ENCODE measurements around the gene DCD.

DCD gene

DNA sequence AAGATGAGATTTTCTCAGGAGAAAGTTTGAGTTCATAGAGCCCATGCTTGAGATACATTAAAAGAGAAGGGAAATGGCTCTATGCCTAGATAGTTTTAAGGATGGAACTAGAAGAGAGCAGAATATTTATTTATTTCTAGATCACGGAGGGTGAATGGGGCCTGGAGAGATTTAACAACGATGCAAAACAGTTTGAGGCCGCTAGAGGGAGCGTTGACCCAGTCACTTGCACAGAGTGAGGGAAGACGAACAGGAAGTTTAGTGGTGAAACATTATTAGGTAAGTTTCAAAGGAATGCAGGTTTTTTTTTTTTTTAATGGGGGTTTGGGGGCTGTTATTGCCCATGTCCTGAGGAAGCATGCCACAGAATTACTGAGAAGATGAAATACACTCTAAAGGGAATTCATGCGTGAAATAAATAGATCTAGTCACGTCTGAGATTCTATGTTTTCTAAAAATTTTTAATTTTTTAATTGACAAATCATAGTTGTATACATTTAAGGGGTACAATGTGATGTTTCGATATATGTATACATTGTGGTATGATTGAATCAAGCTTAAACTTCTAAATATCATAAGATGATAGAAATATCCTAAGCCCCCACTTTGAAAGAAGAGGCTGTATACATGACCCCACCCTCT is 44.9 kb downstream of the DCD start:
- Histone ChIP-seq H3K4me3 (ENCODE audit: low read depth, low read length) (no peak overlapping the region), H3K4me1 (no peaks in the 10 kb centered on the region), H3K27me3 (peaks cover 3% of the 10 kb centered on the region), H3K9me3 (no peaks in the 10 kb centered on the region), H3K36me3 (no peaks in the 10 kb centered on the region)
- TF ChIP-seq, protein P1, sequence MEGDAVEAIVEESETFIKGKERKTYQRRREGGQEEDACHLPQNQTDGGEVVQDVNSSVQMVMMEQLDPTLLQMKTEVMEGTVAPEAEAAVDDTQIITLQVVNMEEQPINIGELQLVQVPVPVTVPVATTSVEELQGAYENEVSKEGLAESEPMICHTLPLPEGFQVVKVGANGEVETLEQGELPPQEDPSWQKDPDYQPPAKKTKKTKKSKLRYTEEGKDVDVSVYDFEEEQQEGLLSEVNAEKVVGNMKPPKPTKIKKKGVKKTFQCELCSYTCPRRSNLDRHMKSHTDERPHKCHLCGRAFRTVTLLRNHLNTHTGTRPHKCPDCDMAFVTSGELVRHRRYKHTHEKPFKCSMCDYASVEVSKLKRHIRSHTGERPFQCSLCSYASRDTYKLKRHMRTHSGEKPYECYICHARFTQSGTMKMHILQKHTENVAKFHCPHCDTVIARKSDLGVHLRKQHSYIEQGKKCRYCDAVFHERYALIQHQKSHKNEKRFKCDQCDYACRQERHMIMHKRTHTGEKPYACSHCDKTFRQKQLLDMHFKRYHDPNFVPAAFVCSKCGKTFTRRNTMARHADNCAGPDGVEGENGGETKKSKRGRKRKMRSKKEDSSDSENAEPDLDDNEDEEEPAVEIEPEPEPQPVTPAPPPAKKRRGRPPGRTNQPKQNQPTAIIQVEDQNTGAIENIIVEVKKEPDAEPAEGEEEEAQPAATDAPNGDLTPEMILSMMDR (IDR thresholded peaks at IDR 0.05; ENCODE audit: low read depth, low read length), result peak; percentile 91
- DNase-seq, result peak; percentile 52

DNA sequence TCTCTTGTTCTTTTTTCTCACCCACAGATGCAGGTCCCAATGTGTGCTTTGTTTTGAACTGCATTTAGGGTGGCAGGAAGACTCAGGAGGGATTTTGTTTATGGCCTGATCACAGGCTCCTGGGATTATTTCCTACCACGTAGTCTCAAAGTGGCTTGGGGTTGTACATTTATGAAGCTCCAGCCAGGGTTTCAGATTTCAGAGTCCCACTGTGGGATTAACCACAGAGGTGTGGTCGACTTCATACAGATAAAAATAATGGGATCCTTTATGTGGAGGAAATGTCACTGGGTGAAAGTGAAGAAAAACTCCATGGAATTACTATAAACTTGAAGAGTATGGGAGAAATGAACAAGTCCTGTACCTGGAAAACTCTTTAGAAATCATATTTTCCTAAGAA is 45.5 kb downstream of the DCD start:
- TF ChIP-seq, protein P1 (IDR thresholded peaks at IDR 0.05; ENCODE audit: low read depth, low read length), result no peak
- H3K4me3 ChIP-seq (ENCODE audit: low read depth, low read length), result no peak overlapping the region
- no peak for DNase-seq

DNA sequence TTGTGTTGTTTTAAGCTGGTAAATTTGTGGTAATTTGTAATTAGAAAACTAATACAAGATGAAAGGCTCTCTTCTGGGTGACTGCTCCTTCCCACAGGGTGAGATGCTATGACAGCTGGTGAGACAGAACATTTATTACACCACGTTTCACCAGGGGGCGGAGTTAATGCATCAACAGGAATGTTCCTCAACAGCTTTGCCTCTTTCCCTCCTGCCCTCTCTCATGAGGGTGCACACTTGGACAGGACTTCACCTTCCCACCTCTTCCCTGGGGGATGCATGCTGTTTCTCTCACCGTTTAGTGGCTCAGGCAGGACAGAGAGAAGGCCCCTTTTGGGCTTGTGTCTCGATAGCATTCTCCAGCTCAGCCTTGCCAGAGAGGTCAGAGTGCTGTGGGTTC is 46.3 kb downstream of the DCD start:
- Histone ChIP-seq H3K4me3 (ENCODE audit: low read depth, low read length) (no peak overlapping the region), H3K27me3 (peaks cover 3% of the 10 kb centered on the region), H3K36me3 (no peaks in the 10 kb centered on the region), H3K9me3 (no peaks in the 10 kb centered on the region), H3K4me1 (no peaks in the 10 kb centered on the region)
- TF ChIP-seq, protein P1 (IDR thresholded peaks at IDR 0.05; ENCODE audit: low read depth, low read length), result 0 out of 2 replicates have a peak, but pooled peaks have one; percentile 10
- no peak for DNase-seq

More for the DNA sequence above, 45.5 kb downstream of the DCD start:
- Histone ChIP-seq H3K27me3 (peaks cover 3% of the 10 kb centered on the region), H3K4me1 (no peaks in the 10 kb centered on the region), H3K9me3 (no peaks in the 10 kb centered on the region), H3K36me3 (no peaks in the 10 kb centered on the region)

DNA sequence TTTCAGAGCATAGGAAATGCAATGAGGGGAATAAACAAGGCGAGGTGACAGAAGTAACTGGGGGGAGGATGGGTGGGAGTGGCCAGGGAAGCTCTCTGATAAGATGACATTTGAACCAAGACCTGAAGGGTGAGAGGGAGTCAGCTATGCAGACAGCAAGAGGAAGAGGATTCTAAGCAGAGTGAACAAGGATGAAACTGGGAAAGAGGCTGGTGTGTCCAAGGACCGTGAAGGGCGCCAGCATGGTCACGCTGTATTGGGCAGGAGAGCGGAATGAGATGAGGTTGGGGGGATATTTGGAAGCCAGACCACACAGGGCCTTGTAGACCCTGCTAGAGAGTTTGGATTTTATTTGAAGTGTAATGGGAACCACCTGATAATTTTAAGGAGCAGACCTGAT is 49.2 kb downstream of the DCD start:
- H3K4me1 ChIP-seq, result no peaks in the 10 kb centered on the region
- no peaks in the 10 kb centered on the region for H3K9me3 ChIP-seq
- no peak overlapping the region for H3K4me3 ChIP-seq (ENCODE audit: low read depth, low read length)
- H3K27me3 ChIP-seq, result peaks cover 3% of the 10 kb centered on the region
- TF ChIP-seq, protein P1 (IDR thresholded peaks at IDR 0.05; ENCODE audit: low read depth, low read length), result no peak
- H3K36me3 ChIP-seq, result no peaks in the 10 kb centered on the region; the same call in 1 of the 2 replicates
- DNase-seq, result no peak

DNA sequence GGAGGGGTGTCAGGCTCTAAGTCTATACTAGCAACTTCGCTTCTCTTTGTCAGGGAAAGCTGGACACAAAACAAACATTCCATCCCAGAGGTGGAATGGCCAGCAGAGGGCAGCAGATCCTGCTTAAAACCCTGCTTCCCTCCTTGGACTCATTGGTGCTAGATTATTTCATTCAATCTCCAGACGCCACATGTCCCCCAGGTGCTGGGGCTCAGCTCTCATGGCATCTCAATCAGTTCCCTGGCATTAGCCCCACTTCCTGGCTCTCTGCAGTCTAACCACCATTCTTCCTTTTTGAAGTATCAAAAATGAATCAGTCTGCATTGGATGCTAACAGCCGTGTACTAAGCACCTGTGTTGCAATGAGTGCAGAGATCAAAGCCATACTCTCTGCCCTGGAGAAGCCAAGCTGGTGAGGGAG is 51.6 kb downstream of the DCD start:
- TF ChIP-seq, protein P1 (IDR thresholded peaks at IDR 0.05; ENCODE audit: low read depth, low read length), result peak; percentile 92
- Histone ChIP-seq H3K9me3 (no peaks in the 10 kb centered on the region), H3K36me3 (no peaks in the 10 kb centered on the region; the same call in 1 of the 2 replicates), H3K4me1 (no peaks in the 10 kb centered on the region), H3K27me3 (peaks cover 7% of the 10 kb centered on the region), H3K4me3 (ENCODE audit: low read depth, low read length) (no peak overlapping the region)
- peak; percentile 61 for DNase-seq

DNA sequence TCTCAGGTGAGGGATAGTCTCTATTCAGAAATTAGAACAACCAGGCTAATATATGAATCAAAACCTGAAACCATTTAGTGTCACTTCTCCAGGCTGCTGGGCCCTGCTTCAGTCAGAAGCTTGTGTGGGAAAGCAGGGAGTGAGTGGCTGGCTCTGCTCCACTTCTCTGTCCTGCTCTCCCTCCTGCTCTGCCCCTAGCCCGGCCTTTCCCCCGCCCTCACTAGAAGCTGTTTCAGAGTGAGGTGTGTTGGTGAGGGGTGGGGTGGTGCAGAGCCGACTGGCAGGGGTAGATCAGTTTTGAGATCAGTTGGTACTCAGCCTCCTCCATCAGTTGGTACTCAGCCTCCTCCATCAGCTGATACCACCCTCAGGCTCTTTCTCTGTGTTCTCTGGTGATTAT is 52.7 kb downstream of the DCD start:
- DNase-seq, result no peak
- no peaks in the 10 kb centered on the region; the same call in 1 of the 2 replicates for H3K36me3 ChIP-seq
- H3K9me3 ChIP-seq, result no peaks in the 10 kb centered on the region
- H3K27me3 ChIP-seq, result peaks cover 11% of the 10 kb centered on the region
- TF ChIP-seq, protein P1 (IDR thresholded peaks at IDR 0.05; ENCODE audit: low read depth, low read length), result no peak
- H3K4me3 ChIP-seq (ENCODE audit: low read depth, low read length), result no peak overlapping the region
- H3K4me1 ChIP-seq, result no peaks in the 10 kb centered on the region

Measured in BE2C (cell line).